Measurements from ENCODE around the gene ANKRD7.

DNA sequence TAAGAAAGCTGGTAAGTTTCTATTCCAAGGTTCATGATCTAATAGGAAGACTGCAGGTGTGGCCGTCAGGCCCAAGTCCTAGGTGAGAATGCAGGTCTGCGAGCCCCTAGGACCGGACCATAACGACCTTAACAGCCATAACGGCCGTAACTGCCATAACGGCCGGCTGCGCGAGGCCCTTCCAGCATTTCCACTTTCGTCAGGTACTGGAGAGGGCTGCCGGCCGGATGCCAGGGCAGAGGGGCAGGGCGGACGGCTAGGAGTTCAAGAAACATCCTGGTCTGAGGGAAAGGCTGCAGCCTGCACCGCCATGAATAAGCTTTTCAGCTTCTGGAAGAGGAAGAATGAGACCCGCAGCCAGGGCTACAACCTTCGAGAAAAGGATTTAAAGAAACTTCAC is at the start of gene ANKRD7:
- no peak for TF ChIP-seq ZNF274 (IDR thresholded peaks at IDR 0.05; ENCODE audit: low read length)
- no peak for TF ChIP-seq ZNF274 (tag by site-specific recombination; IDR thresholded peaks at IDR 0.05; ENCODE audit: borderline replicate concordance)
- TF ChIP-seq, protein P1, sequence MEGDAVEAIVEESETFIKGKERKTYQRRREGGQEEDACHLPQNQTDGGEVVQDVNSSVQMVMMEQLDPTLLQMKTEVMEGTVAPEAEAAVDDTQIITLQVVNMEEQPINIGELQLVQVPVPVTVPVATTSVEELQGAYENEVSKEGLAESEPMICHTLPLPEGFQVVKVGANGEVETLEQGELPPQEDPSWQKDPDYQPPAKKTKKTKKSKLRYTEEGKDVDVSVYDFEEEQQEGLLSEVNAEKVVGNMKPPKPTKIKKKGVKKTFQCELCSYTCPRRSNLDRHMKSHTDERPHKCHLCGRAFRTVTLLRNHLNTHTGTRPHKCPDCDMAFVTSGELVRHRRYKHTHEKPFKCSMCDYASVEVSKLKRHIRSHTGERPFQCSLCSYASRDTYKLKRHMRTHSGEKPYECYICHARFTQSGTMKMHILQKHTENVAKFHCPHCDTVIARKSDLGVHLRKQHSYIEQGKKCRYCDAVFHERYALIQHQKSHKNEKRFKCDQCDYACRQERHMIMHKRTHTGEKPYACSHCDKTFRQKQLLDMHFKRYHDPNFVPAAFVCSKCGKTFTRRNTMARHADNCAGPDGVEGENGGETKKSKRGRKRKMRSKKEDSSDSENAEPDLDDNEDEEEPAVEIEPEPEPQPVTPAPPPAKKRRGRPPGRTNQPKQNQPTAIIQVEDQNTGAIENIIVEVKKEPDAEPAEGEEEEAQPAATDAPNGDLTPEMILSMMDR (tag by site-specific recombination; IDR thresholded peaks at IDR 0.05), result no peak
- TF ChIP-seq, protein P2, sequence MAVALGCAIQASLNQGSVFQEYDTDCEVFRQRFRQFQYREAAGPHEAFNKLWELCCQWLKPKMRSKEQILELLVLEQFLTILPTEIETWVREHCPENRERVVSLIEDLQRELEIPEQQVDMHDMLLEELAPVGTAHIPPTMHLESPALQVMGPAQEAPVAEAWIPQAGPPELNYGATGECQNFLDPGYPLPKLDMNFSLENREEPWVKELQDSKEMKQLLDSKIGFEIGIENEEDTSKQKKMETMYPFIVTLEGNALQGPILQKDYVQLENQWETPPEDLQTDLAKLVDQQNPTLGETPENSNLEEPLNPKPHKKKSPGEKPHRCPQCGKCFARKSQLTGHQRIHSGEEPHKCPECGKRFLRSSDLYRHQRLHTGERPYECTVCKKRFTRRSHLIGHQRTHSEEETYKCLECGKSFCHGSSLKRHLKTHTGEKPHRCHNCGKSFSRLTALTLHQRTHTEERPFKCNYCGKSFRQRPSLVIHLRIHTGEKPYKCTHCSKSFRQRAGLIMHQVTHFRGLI (tag by site-specific recombination; IDR thresholded peaks at IDR 0.05), result no peak
- no peak for TF ChIP-seq ZNF571 (tag by site-specific recombination; IDR thresholded peaks at IDR 0.05)
- no peak for TF ChIP-seq MZF1 (tag by site-specific recombination; IDR thresholded peaks at IDR 0.05; ENCODE audit: borderline replicate concordance)
- no peak for TF ChIP-seq ZFP41 (tag by site-specific recombination; IDR thresholded peaks at IDR 0.05; ENCODE audit: borderline replicate concordance)
- no peak for TF ChIP-seq SALL2 (tag by site-specific recombination; IDR thresholded peaks at IDR 0.05; ENCODE audit: borderline replicate concordance)
- no peak for TF ChIP-seq ZEB2 (tag by site-specific recombination; IDR thresholded peaks at IDR 0.05)
